ENCODE results near the gene MACROD1. TPM values are rescaled to one million over a fixed set of nuclear protein-coding genes. Genes with fewer than 3 reads are reported as not detected.

MACROD1 gene
- total RNA-seq, 3 donors from 2014 or later (not counting 1 experiment from before 2014, with no cell fraction given) = 0.73 to 3.3 (median 1.8) TPM

- H3K4me1 Mint-ChIP-seq = no peaks in the 10 kb centered on the region
- 93% methylated on average over 47 of the region's 47 CpGs for WGBS (ENCODE audit: insufficient coverage)
Measured at GRCh38 chr11:64115531-64116522, 50.1 kb downstream of the MACROD1 start.

GRCh38 chr11:64114231-64114630, 51.7 kb downstream of the MACROD1 start:
- Mint-ChIP-seq H3K9me3 (no peaks in the 10 kb centered on the region), H3K27me3 (ENCODE audit: low read depth in 2 of 2) (no peaks in the 10 kb centered on the region), H3K4me3 (no peak overlapping the region), H3K27ac (no peak overlapping the region), H3K4me1 (no peaks in the 10 kb centered on the region), H3K36me3 (no peaks in the 10 kb centered on the region)
- Histone ChIP-seq H3K4me3 (ENCODE audit: low read length) (no peak overlapping the region), H3K4me1 (ENCODE audit: control insufficient read depth, insufficient read depth, low read length) (no peaks in the 10 kb centered on the region), H3K36me3 (ENCODE audit: control insufficient read depth, insufficient read depth, low read length) (no peaks in the 10 kb centered on the region), H3K27ac (ENCODE audit: low read length) (no peak overlapping the region), H3K9me3 (ENCODE audit: control insufficient read depth, insufficient read depth, low read length) (no peaks in the 10 kb centered on the region), H3K27me3 (ENCODE audit: control insufficient read depth, insufficient read depth, low read length) (no peaks in the 10 kb centered on the region)
- DNase-seq (no peak), ATAC-seq (no peak)
- intact Hi-C loops (cut with micrococcal nuclease) = no loop called here
- WGBS (ENCODE audit: insufficient coverage) = 94% methylated on average over 2 of the region's 2 CpGs
- no peak for TF ChIP-seq CTCF (IDR thresholded peaks at IDR 0.05)

More at GRCh38 chr11:64115531-64116522, 50.1 kb downstream of the MACROD1 start:
- H3K4me3 Mint-ChIP-seq = no peak overlapping the region
- intact Hi-C loops (cut with micrococcal nuclease) = no loop called here
- no peaks in the 10 kb centered on the region for H3K9me3 ChIP-seq (ENCODE audit: control insufficient read depth, insufficient read depth, low read length)
- H3K4me3 ChIP-seq (ENCODE audit: low read length) = no peak overlapping the region
- no peaks in the 10 kb centered on the region for H3K27me3 Mint-ChIP-seq (ENCODE audit: low read depth in 2 of 2)
- H3K27me3 ChIP-seq (ENCODE audit: control insufficient read depth, insufficient read depth, low read length) = no peaks in the 10 kb centered on the region
- DNase-seq (no peak), ATAC-seq (no peak)
- no peaks in the 10 kb centered on the region for H3K4me1 ChIP-seq (ENCODE audit: control insufficient read depth, insufficient read depth, low read length)
- no peak for TF ChIP-seq CTCF (IDR thresholded peaks at IDR 0.05)
- no peaks in the 10 kb centered on the region for H3K36me3 ChIP-seq (ENCODE audit: control insufficient read depth, insufficient read depth, low read length)
- H3K36me3 Mint-ChIP-seq = no peaks in the 10 kb centered on the region
- H3K27ac ChIP-seq (ENCODE audit: low read length) = no peak overlapping the region
- H3K27ac Mint-ChIP-seq = no peak overlapping the region
- no peaks in the 10 kb centered on the region for H3K9me3 Mint-ChIP-seq

- WGBS (ENCODE audit: insufficient coverage) = 91% methylated on average over 2 of the region's 2 CpGs
- Histone ChIP-seq H3K4me3 (ENCODE audit: low read length) (no peak overlapping the region), H3K9me3 (ENCODE audit: control insufficient read depth, insufficient read depth, low read length) (no peaks in the 10 kb centered on the region), H3K36me3 (ENCODE audit: control insufficient read depth, insufficient read depth, low read length) (no peaks in the 10 kb centered on the region), H3K27me3 (ENCODE audit: control insufficient read depth, insufficient read depth, low read length) (no peaks in the 10 kb centered on the region), H3K27ac (ENCODE audit: low read length) (no peak overlapping the region), H3K4me1 (ENCODE audit: control insufficient read depth, insufficient read depth, low read length) (no peaks in the 10 kb centered on the region)
- H3K27me3 Mint-ChIP-seq (ENCODE audit: low read depth in 2 of 2) = no peaks in the 10 kb centered on the region
- ATAC-seq (no peak), DNase-seq (no peak)
- no peak for TF ChIP-seq CTCF (IDR thresholded peaks at IDR 0.05)
- no peaks in the 10 kb centered on the region for H3K9me3 Mint-ChIP-seq
- intact Hi-C loops (cut with micrococcal nuclease) = no loop called here
- H3K4me1 Mint-ChIP-seq = no peaks in the 10 kb centered on the region
- H3K27ac Mint-ChIP-seq = no peak overlapping the region
- H3K36me3 Mint-ChIP-seq = no peaks in the 10 kb centered on the region
- no peak overlapping the region for H3K4me3 Mint-ChIP-seq
Measured at GRCh38 chr11:64113462-64113780, 52.5 kb downstream of the MACROD1 start.
